GM18502 (cell line): ENCODE data around the gene PXDN.
"Not testable (repeated sequence)": the region's sequence is repeated elsewhere in the genome, so short reads cannot be mapped to it uniquely, and the experiment has no call there.

ENCODE experiments used
- ATAC-seq: cut with Tn5 transposase; IDR thresholded peaks from one replicate; pipeline ENCODE4 v1.9.1; 2021; ENCODE audit warnings: mild to moderate bottlenecking; ENCODE audit not compliant: unreplicated experiment, poor library complexity

Gene PXDN

DNA sequence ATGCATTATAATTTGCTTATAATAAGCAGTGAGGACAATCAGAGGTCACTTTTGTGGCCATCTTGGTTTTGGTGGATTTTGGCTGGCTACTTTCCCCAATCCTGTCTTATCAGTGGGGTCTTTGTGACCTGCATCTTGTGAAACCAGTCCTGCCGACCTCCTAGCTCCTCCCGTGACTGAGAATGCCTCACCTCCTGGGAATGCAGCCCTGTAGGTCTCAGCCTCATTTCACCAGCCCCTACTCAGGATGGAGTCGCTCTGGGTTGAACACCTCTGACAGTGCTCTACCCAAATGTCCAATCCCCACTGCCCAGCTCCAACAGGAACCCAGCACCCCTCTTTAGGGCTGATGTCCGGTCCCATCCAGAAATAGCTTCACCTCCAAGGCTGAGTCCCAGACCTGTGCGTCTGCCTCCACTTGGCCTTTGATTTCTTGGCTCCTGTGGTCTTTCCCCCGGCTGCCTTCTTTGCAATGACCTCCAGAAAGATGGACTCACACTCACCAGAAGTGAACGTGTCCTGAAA, 31.3 kb upstream of the PXDN start:
- no peak for ATAC-seq

- ATAC-seq, result no peak
These were observed 30.6 kb upstream of the PXDN start for GRCh38 chr2:1774929-1775328.

DNA sequence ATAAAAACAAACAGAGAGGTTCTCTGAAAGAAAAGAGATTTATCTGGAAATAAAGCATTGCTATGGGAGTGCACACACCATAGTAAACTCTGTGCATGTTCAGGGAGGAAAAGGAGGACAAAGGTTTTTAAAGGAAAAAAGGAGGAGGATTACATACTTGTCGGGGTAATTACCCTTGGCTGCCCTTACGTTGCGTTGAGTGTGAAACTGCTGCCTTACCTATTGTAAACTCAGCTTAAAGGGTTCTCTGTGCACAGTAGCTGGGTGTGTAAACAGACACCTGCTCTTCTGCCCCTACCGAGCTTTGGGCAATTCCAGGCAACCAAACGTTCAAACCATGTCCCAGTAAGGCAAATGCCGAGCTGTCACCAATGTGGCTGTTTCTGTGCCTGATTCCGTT, 29.6 kb upstream of the PXDN start:
- ATAC-seq, result no peak

DNA sequence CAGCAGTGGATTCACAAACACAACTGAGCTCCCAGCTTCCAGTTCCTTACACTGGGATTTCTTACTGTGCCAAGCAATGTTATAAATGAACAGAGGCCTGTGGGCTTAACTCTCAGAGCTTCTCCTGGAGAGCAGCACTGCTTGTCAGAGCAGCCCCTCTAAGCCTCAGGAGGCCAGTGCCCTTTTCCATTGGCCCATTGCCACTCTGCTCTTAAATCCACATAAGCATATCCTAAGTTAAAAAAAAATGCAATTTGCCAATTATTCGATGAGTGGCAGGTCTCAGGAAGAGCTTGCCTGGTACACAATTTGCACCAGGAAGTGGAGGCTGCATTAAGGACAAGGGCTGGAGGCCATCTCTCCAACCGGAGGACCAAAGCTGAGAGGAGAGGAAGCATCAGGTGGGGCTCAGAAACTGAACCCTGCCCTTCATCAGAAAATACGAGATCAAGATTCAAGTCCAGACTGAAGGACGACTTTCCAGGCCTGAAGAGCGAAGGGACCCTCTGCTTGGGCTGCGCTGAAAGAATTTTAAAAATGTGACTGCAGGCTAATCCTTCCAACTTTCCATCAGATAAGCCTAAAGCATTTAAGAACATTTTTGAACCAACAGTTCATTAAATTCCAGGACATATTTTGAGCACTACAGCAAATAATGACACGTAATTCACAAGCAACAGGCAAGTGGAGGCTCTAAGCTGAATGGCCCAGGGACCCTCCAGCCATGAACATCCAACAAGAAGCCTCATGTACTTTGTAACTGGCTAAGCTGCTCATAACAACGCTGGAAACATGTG, 28.4 kb upstream of the PXDN start:
- no peak for ATAC-seq

- no peak for ATAC-seq
These were observed 27.4 kb upstream of the PXDN start for GRCh38 chr2:1771626-1772280.

DNA sequence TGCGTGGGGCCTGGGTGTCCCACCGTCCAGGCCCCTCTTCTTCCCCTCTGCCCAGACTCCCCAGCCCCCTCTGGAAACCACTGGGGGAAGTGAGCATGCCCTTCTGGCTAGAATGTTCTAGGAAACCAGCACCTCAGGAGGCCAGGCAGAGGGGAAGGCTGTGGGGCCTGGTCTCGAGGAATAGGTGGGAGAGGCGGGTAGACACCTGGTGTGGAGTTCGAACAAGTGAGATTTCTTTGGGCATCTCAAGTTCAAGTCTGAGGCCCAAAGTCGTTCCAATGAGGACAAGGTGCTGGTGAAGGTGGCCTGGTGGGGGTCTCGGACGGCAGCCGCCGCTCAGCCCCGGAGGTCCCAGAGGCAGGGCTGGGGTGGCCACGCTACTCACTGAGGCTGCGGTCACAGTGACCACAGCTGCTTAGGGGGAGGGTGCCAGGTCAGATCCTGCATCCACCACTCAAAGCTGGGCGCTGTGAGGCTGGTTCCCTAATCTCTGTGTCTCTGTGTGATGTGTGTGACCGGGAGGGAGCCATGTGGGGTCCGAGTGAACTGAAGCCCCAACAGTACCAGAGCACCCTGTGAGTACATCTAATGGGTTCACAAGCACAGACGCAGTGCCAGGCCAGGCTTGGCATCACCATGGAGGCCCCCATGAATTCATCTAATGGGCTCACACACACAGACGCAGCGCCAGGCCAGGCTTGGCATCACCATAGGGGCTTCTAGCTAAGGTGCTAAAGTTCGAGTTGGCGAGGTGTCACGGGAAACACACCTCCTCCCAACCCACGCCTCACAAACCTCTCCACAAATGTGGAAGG, 26.5 kb upstream of the PXDN start:
- ATAC-seq, result no peak

- peak; percentile 69 for ATAC-seq
These were observed 25.5 kb upstream of the PXDN start for GRCh38 chr2:1769703-1770422.

GRCh38 chr2:1767939-1768691, 23.8 kb upstream of the PXDN start:
- ATAC-seq, result no peak

GRCh38 chr2:1766851-1767811, 22.8 kb upstream of the PXDN start:
- ATAC-seq, result no peak

DNA sequence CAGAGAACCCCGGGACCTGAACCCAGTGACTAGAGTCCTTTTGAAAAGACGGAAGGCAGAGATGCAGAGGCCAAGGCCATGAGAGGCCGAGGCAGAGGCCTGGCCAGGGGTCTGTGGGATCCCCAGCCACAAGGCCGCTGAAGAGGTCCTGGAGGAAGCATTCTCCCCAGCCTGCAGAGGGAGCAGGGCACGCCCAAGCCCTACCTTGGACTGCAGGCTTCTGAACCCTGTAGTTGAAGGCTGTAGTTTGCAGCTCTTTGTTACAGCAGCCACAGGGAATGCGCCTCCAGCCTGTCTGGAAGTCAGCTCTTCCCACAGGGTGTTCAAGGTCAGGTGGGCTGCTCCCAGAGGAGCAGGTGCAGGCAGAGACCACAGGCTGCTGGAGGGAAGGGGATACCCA, 22.1 kb upstream of the PXDN start:
- no peak for ATAC-seq

- ATAC-seq, result not testable (repeated sequence)
These were observed 20.9 kb upstream of the PXDN start for GRCh38 chr2:1765201-1765600.

DNA sequence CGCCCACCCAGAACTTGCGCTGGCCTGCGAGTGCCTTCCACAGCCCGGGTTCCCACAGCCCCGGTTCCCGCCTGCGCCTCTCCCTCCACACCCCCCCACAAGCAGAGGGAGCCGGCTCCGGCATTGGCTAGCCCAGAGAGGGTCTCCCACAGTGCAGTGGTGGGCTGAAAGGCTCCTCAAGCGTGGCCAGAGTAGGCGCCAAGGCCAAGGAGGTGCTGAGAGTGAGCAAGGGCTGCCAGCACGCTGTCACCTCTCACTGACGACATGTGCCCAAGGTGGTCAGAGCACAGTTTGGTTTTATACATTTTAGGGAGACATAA, 15.3 kb upstream of the PXDN start:
- no peak for ATAC-seq

DNA sequence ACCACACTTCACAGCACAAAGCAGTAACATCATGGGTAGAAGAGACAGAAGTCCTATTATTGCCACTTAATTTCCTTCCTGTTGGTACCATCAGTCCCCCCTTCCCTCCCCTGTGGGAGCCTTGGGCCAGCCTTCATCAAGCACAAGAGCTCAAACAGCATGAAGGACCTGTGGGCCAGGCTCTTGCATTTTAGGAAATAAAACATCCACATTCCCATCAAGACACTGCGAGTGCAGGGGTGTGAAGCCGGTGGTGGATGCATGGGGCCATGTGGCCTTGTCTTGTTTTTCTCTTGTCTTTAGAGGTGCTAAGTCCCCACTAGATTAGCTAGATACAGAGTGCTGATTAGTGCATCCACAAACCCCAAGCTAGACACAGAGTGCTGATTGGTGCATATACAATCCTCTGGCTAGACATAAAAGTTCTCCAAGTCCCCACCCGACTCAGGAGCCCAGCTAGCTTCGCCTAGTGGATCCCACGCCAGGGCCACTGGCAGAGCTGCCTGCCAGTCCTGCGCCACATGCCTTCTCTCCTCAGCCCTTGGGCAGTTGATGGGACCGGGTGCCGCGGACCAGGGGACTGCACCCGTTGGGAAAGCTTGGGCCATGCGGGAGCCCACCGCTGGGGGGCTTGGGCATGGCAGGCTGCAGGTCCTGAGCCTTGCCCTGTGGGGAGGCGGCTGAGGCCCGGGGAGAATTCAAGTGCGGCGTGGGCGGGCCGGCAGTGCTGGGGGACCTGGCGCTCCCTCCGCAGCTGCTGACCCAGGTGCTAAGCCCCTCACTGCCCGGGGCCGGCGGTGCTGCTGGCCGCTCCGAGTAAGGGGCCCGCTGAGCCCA, 14.7 kb upstream of the PXDN start:
- no peak for ATAC-seq

DNA sequence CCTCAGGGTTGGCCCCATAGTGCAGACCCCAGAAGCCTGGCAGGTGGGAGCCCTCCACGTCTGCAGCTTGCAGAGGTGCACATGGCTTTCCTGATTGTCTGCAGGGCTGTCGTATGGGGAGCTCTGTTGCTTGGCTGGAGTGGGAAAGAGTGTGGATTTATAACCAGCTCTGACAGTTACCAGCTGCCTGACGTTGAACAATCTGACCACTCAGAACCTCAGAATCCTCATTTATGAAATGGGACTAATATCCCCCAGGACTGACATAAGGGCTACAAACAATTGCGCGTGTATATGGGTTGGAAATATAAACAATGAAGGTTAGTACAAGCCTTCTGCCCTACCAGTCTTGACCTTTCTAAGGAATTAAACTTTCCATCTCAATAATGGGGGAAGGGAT, 13.9 kb upstream of the PXDN start:
- ATAC-seq, result no peak

GRCh38 chr2:1757567-1757966, 13.3 kb upstream of the PXDN start:
- no peak for ATAC-seq

- not testable (repeated sequence) for ATAC-seq
These were observed 12.8 kb upstream of the PXDN start for GRCh38 chr2:1757146-1757545.

- ATAC-seq, result no peak
These were observed 12.1 kb upstream of the PXDN start for GRCh38 chr2:1756456-1756855.
